Ectodermal cell (in vitro differentiated cells): Measurements from ENCODE around the gene CEMIP.

Source experiments
- H3K27ac ChIP-seq: 2 replicates; pipeline ENCODE4 v1.7.0; 2013; ENCODE audit warnings: mild to moderate bottlenecking, low read depth, low read length; ENCODE audit not compliant: insufficient read depth, poor library complexity, severe bottlenecking
- H3K27me3 ChIP-seq: 2 replicates; pipeline ENCODE4 v1.7.0; 2013; ENCODE audit warnings: mild to moderate bottlenecking, low read length; ENCODE audit not compliant: insufficient read depth, control insufficient read depth, poor library complexity, severe bottlenecking
- H3K36me3 ChIP-seq: one replicate; pipeline ENCODE4 v1.7.0; 2013; ENCODE audit warnings: low read length; ENCODE audit not compliant: control insufficient read depth, insufficient read depth
- H3K4me1 ChIP-seq: one replicate; pipeline ENCODE4 v1.7.0; 2013; ENCODE audit warnings: low read length; ENCODE audit not compliant: control insufficient read depth, insufficient read depth
- H3K4me3 ChIP-seq: 2 replicates; pipeline ENCODE4 v1.7.0; 2013; ENCODE audit warnings: low read depth, low read length, control low read depth; ENCODE audit not compliant: insufficient read depth
- H3K9me3 ChIP-seq: 2 replicates; pipeline ENCODE4 v1.7.0; 2013; ENCODE audit warnings: mild to moderate bottlenecking, low read length, moderate library complexity; ENCODE audit not compliant: control insufficient read depth
- WGBS, 2 experiments: methylation state at CpG; one replicate each; pipeline ENCODE4 v1.1.7; 2013; ENCODE audit warnings: missing lambda C conversion rate in 2 of 2; 5-methylcytosine and 5-hydroxymethylcytosine counted together

The CEMIP gene

DNA sequence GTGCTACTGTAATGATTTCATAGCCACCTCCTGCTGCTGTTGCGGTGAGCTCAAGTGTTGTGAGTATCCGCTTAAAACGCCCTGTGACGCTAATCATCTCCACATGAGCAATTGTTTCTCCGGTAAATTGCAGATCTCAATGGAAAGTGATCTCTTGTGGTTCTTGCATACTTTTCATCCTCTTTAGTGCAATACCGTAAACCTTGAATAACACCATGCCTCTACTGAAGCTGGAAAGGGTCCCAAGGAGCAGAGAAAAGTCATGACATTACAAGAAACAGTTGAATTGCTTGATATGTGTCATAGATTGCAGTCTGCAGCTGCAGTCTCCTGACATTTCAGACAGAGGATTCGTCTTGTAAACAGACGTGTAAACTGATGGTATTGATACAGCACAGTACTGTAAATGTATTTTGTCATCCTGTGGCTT lies 6.0 kb upstream of the CEMIP start:
- H3K9me3 ChIP-seq: no peaks in the 10 kb centered on the region
- H3K27me3 ChIP-seq: peaks cover 12% of the 10 kb centered on the region
- no peak overlapping the region for H3K27ac ChIP-seq
- H3K36me3 ChIP-seq: no peaks in the 10 kb centered on the region
- H3K4me1 ChIP-seq: no peaks in the 10 kb centered on the region
- WGBS, 2 experiments: 86 to 89% methylated on average over 8 of the region's 8 CpGs
- H3K4me3 ChIP-seq: no peak overlapping the region

DNA sequence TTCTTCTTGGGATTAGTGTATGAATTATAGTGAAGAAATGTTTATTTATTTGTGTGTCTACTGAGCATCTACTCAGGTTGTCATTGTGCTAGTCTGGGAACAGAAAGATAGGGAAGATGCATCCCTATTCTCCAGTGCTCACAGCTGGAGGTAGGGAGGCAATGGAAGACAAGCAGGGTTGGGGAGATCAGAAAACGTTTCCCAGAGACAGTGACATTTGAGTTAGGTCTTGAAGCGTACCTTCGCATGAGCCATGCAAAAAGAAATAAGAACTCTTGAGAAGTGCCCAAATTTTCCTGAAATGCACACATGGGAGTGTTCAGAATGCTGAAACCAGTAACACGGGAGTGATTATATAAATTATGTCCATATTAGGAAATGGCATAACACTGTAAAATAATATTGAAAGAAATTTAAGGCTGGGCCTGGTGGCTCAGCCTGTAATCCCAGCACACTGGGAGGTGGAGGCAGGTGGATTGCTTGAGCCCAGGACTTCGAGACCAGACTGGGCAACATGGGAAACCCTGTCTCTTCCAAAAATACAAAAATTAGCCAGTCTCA lies 5.3 kb upstream of the CEMIP start:
- no peaks in the 10 kb centered on the region for H3K4me1 ChIP-seq
- H3K4me3 ChIP-seq: no peak overlapping the region
- H3K27ac ChIP-seq: no peak overlapping the region
- no peaks in the 10 kb centered on the region for H3K9me3 ChIP-seq
- 80% methylated on average over 5 of the region's 5 CpGs for WGBS, 2 experiments
- peaks cover 19% of the 10 kb centered on the region for H3K27me3 ChIP-seq
- H3K36me3 ChIP-seq: no peaks in the 10 kb centered on the region

DNA sequence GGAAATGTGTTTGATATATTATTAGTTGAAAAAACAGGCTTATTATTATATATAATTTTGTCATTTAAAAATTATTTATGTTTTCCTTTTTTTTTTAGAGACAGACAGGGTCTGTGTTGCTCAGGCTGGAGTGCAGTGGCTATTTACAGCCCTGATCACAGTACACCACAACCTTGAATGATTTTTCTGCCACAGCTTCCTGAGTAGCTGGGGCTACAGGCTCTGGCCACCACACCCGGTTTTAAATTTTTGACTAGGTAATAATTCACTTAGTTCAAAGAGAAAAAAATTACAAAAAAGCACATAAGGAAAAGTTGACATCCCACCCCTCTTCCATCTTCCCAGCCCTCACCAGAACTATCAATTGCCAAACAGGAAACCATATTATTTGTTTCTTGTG lies 4.7 kb upstream of the CEMIP start:
- 100% methylated on average over 1 of the region's 1 CpG for WGBS, 2 experiments
- no peak overlapping the region for H3K4me3 ChIP-seq

DNA sequence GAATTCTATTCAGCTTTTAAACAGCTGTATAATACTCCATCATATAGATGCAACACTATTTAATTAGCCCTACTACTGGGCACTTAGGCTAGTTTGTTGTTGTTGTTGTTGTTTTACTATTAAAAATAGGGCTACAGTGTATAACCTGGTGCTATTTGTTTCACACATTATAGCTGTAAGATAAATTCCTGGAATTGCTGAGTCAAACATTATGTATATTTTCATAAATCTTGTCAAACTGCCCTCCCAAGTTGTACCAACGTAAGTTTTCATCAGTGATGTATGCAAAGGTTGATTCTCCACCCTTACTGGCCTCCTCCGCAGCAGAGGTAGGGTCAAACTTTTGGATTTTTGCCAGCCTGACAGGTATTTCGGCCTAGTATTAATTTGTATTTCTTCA lies 3.8 kb upstream of the CEMIP start:
- peaks cover 11% of the 10 kb centered on the region for H3K4me1 ChIP-seq

More for the DNA sequence above, 4.7 kb upstream of the CEMIP start:
- peaks cover 26% of the 10 kb centered on the region for H3K27me3 ChIP-seq
- no peaks in the 10 kb centered on the region for H3K9me3 ChIP-seq
- H3K4me1 ChIP-seq: peaks cover 2% of the 10 kb centered on the region
- H3K36me3 ChIP-seq: no peaks in the 10 kb centered on the region
- no peak overlapping the region for H3K27ac ChIP-seq

DNA sequence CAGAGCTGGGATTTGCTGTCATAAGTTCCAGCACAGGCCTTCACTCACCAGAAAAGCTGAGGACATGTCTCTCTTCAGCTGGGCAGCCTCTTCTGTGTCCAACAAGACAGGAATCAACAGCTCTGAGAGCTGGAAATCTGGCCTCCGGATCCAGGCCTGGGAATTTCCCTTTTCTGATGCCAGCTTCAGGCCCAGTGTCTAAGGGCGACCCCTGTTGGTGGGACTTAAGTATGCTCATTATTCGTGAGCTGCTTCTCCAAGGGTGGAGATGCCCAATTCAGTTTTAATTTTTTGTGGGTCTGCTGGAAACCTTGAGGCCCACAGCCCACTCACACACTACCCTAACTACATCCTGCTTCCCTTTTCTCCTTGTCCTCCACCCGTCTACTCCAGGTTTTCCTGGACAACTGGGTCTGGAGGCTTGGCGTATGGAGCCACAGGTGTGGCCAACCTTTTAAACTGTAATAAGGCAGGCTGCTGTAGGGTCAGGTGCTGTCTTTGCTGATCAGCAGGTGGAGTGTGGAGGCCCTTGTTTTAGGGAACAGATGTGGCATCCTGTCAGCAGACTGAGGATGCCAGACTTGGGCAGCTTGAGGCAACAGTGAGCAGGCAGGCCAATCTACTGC lies 2.6 kb upstream of the CEMIP start:
- peaks cover 46% of the 10 kb centered on the region for H3K27me3 ChIP-seq
- no peak overlapping the region for H3K4me3 ChIP-seq
- 22 to 25% methylated on average over 5 of the region's 5 CpGs for WGBS, 2 experiments
- H3K36me3 ChIP-seq: no peaks in the 10 kb centered on the region
- H3K9me3 ChIP-seq: no peaks in the 10 kb centered on the region
- peaks cover 16% of the 10 kb centered on the region for H3K4me1 ChIP-seq
- H3K27ac ChIP-seq: no peak overlapping the region

More for the DNA sequence above, 3.8 kb upstream of the CEMIP start:
- Histone ChIP-seq H3K9me3 (no peaks in the 10 kb centered on the region), H3K4me3 (no peak overlapping the region), H3K27ac (no peak overlapping the region), H3K36me3 (no peaks in the 10 kb centered on the region), H3K27me3 (peaks cover 34% of the 10 kb centered on the region)
- WGBS, 2 experiments: 97 to 98% methylated on average over 3 of the region's 3 CpGs

DNA sequence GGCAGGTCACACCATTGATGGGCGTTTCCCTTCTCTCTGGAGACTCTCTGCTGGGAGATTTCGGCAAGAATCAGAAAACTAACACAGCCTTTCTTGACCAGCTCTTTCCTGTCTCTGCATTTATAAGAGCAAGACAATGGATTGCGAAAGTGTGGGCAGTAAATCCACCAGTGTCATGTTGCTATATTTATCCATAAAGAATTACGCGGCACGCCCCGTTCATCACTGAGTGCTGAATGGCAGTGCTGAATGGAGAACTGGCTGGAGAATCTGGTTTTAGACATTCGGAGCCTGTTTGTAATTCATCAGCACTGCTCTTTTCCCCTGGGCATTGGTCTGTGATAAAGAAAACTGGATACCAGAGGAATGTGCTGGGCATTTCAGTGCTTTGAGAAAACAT lies 2.0 kb upstream of the CEMIP start:
- peaks cover 16% of the 10 kb centered on the region for H3K4me1 ChIP-seq
- H3K36me3 ChIP-seq: no peaks in the 10 kb centered on the region
- peaks cover 50% of the 10 kb centered on the region for H3K27me3 ChIP-seq
- H3K4me3 ChIP-seq: no peak overlapping the region
- 93 to 95% methylated on average over 8 of the region's 8 CpGs for WGBS, 2 experiments
- no peak overlapping the region for H3K27ac ChIP-seq
- no peaks in the 10 kb centered on the region for H3K9me3 ChIP-seq

DNA sequence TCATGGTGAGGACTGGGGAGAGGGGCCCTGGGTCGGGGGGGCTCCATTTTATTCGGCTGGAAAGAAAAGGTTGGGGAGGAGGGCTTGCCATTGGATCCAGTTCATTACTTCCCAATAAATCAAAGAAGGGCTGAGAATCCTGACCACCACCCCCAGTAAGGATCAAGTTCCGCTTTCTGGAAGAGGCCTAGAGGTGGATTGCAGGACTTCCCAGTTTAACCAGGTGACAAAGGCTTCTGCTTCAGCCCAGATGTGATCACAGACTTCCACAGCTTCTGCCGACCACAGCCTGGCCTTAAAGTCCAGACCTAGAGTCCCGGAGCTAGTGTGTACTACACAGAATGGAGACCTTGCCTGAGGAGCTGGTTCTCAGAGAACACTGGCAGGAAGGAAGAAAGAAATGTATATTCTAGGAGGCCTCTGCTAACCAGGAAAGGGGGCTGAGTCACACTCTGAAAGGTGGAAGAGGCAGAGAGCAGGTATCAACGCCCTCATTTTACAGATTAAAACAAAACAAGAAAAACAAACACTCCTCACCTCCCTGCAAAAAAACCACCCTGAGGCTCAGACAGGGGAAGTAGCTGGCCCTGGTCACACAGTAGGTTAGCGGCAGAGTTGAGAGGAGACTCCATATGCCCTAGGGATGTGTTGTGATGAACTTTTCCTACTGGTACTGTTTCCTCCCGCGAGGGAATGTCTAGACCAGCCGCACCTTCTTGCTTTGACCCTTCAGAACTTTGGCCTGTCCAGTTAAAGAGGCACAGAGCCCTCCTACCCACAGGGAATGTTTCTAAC lies 1.1 kb upstream of the CEMIP start:
- WGBS, 2 experiments: 90 to 94% methylated on average over 10 of the region's 10 CpGs
- Histone ChIP-seq H3K27me3 (peaks cover 54% of the 10 kb centered on the region), H3K27ac (no peak overlapping the region)

DNA sequence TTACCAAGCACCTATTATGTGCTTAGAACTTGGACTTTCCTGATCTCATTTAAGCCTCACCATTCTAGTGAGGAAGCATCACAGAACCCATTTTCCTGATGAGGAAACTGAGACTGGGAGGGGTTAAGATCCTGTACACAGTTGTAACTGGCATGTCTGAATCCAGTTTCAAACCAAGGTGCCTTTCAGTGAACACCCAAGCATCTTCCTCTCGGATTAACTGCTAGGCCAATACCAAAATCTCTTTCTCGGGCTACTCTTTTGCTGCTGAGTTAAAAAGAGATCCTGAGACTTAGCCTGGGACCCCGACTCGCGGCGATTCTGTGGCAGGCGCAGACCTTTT lies 578 bp upstream of the CEMIP start:
- H3K4me3 ChIP-seq: no peak overlapping the region
- no peaks in the 10 kb centered on the region for H3K9me3 ChIP-seq
- no peak overlapping the region for H3K27ac ChIP-seq
- peaks cover 54% of the 10 kb centered on the region for H3K27me3 ChIP-seq
- 28% methylated on average over 7 of the region's 7 CpGs for WGBS, 2 experiments
- no peaks in the 10 kb centered on the region for H3K36me3 ChIP-seq
- peaks cover 16% of the 10 kb centered on the region for H3K4me1 ChIP-seq

More for the DNA sequence above, 1.1 kb upstream of the CEMIP start:
- no peak overlapping the region for H3K4me3 ChIP-seq
- H3K9me3 ChIP-seq: no peaks in the 10 kb centered on the region
- no peaks in the 10 kb centered on the region for H3K36me3 ChIP-seq
- peaks cover 16% of the 10 kb centered on the region for H3K4me1 ChIP-seq

DNA sequence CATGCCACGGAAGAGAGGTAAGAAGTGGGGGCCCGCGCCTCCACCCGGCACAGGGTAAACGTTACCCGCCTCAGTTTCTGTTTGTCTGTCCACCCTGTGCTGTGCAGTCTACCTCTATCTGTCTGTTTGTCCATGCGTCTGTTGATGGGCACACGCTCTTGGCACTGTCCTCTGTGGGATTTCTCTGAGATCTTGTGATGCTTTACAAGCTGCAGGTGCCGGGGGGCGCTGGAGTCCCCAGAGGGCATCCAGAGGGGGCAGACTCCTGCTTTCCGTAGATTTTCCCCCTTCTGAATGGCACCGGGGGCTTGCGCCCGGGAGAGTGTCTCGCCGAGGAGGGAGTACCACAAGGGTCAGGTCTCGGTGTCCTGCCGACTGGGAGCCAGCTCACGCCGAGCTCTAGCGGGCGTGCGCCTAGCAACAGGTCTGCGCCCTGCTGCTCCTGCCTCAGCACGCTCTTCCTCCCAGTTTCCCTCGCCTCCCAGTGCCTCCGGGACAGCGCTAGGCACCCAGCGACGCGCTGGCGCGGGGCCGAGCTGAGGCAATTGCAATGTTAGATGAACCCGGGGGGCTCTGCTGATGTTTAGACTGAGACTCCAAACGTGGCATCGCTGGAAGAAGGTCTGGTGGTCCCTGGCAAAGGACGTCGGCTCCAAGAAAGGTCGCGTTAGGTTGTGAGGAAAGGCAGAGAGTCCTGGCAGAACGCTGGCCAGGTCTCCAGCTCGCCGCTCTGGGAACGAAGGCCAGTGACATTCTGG lies 667 bp downstream of the CEMIP start:
- peak overlapping the region; percentile 19 for H3K4me3 ChIP-seq
- H3K27ac ChIP-seq: no peak overlapping the region
- H3K4me1 ChIP-seq: peaks cover 16% of the 10 kb centered on the region
- peaks cover 54% of the 10 kb centered on the region for H3K27me3 ChIP-seq
- H3K9me3 ChIP-seq: no peaks in the 10 kb centered on the region
- WGBS, 2 experiments: 3 to 4% methylated on average over 45 of the region's 45 CpGs
- H3K36me3 ChIP-seq: no peaks in the 10 kb centered on the region
